Nephron progenitor cell (in vitro differentiated cells): ENCODE measurements around the gene SYTL1.
A peak's percentile ranks its signal among the peaks of the same experiment; 100 is the strongest.

ENCODE experiments used
- DNase-seq: peaks from one replicate; pipeline ENCODE4 v3.0.0; 2021
- H3K27ac Mint-ChIP-seq: 2 replicates; pipeline ENCODE4 v1.8.0; 2021; ENCODE audit warnings: mild to moderate bottlenecking, moderate library complexity, mixed read lengths
- H3K27me3 Mint-ChIP-seq: 2 replicates; pipeline ENCODE4 v1.8.0; 2021; ENCODE audit warnings: mild to moderate bottlenecking, low read depth, mixed read lengths; ENCODE audit not compliant: poor library complexity
- H3K36me3 Mint-ChIP-seq: 2 replicates; pipeline ENCODE4 v1.8.0; 2021; ENCODE audit warnings: low read depth, mixed read lengths
- H3K4me1 Mint-ChIP-seq: 2 replicates; pipeline ENCODE4 v1.8.0; 2021; ENCODE audit warnings: mixed read lengths
- H3K4me3 Mint-ChIP-seq: 2 replicates; pipeline ENCODE4 v1.8.0; 2021; ENCODE audit warnings: mild to moderate bottlenecking, moderate library complexity, mixed read lengths
- H3K9me3 Mint-ChIP-seq: 2 replicates; pipeline ENCODE4 v1.8.0; 2021; ENCODE audit warnings: mild to moderate bottlenecking, moderate library complexity, mixed read lengths
- CTCF ChIP-seq: fragments of 200-600 bp; sonication (generic); IDR thresholded peaks from 2 replicates; pipeline ENCODE4 v1.5.0; 2021; ENCODE audit warnings: antibody characterized with exemption

SYTL1 gene

GRCh38 chr1:27346991-27347624, 5.3 kb downstream of the SYTL1 start:
- DNase-seq, result no peak
- H3K36me3 Mint-ChIP-seq, result no peaks in the 10 kb centered on the region
- H3K9me3 Mint-ChIP-seq, result no peaks in the 10 kb centered on the region
- no peak for TF ChIP-seq CTCF
- no peak overlapping the region for H3K4me3 Mint-ChIP-seq
- H3K4me1 Mint-ChIP-seq, result peaks cover 35% of the 10 kb centered on the region
- H3K27me3 Mint-ChIP-seq, result peaks cover 18% of the 10 kb centered on the region
- H3K27ac Mint-ChIP-seq, result no peak overlapping the region

- H3K27ac Mint-ChIP-seq, result no peak overlapping the region
- H3K4me3 Mint-ChIP-seq, result peak overlapping the region; percentile 70
- peaks cover 20% of the 10 kb centered on the region for H3K27me3 Mint-ChIP-seq
- H3K4me1 Mint-ChIP-seq, result peaks cover 26% of the 10 kb centered on the region
- peak; percentile 63 for DNase-seq
- TF ChIP-seq CTCF, result no peak
- H3K9me3 Mint-ChIP-seq, result no peaks in the 10 kb centered on the region
- H3K36me3 Mint-ChIP-seq, result no peaks in the 10 kb centered on the region
These were observed 7.3 kb downstream of the SYTL1 start for GRCh38 chr1:27348861-27349783.

GRCh38 chr1:27349784-27350662, 8.2 kb downstream of the SYTL1 start:
- Mint-ChIP-seq H3K36me3 (no peaks in the 10 kb centered on the region), H3K9me3 (no peaks in the 10 kb centered on the region), H3K27ac (no peak overlapping the region), H3K27me3 (peaks cover 21% of the 10 kb centered on the region), H3K4me3 (peak overlapping the region; percentile 76), H3K4me1 (peaks cover 26% of the 10 kb centered on the region)
- peak; percentile 76 for DNase-seq
- no peak for TF ChIP-seq CTCF

GRCh38 chr1:27350663-27351540, 9.1 kb downstream of the SYTL1 start:
- Mint-ChIP-seq H3K4me1 (peaks cover 33% of the 10 kb centered on the region), H3K4me3 (peak overlapping the region; percentile 76), H3K27ac (no peak overlapping the region), H3K36me3 (peaks cover 5% of the 10 kb centered on the region), H3K27me3 (peaks cover 25% of the 10 kb centered on the region), H3K9me3 (no peaks in the 10 kb centered on the region)
- TF ChIP-seq CTCF, result no peak
- peak; percentile 85 for DNase-seq

GRCh38 chr1:27351541-27352107, 9.8 kb downstream of the SYTL1 start:
- peak overlapping the region; percentile 76 for H3K4me3 Mint-ChIP-seq
- no peak for DNase-seq
- H3K27ac Mint-ChIP-seq, result peak overlapping the region; percentile 84
- H3K36me3 Mint-ChIP-seq, result peaks cover 5% of the 10 kb centered on the region
- peaks cover 33% of the 10 kb centered on the region for H3K4me1 Mint-ChIP-seq
- H3K9me3 Mint-ChIP-seq, result no peaks in the 10 kb centered on the region
- H3K27me3 Mint-ChIP-seq, result peaks cover 25% of the 10 kb centered on the region
- no peak for TF ChIP-seq CTCF
